SK-N-MC (cell line): Measurements from ENCODE around the gene PDE4D.
A peak's percentile ranks its signal among the peaks of the same experiment; 100 is the strongest.
"Not testable (repeated sequence)": the region's sequence is repeated elsewhere in the genome, so short reads cannot be mapped to it uniquely, and the experiment has no call there.

Experiments
- DNase-seq: peaks from one replicate; pipeline ENCODE4 v3.0.0-alpha.2; 2011; ENCODE audit warnings: low read depth, low spot score
- H3K27ac ChIP-seq: fragments of 200-600 bp; sonication (generic); 2 replicates; pipeline ENCODE4 v1.5.1; 2016; ENCODE audit warnings: mixed run types
- H3K36me3 ChIP-seq: fragments of 200-600 bp; sonication (generic); 2 replicates; pipeline ENCODE4 v1.6.1; 2017; ENCODE audit warnings: antibody characterized with exemption, low read length, mixed read lengths; ENCODE audit not compliant: insufficient read depth
- H3K4me3 ChIP-seq: fragments of 200-600 bp; sonication (generic); 2 replicates; pipeline ENCODE4 v1.5.1; 2016
- H3K9ac ChIP-seq: fragments of 200-600 bp; sonication (generic); 2 replicates; pipeline ENCODE4 v1.8.0; 2017; ENCODE audit warnings: mixed run types, mixed read lengths; ENCODE audit not compliant: insufficient read length
- H3K9me3 ChIP-seq: fragments of 200-600 bp; sonication (generic); 2 replicates; pipeline ENCODE4 v1.6.1; 2017; ENCODE audit warnings: low read depth, mild to moderate bottlenecking, antibody characterized with exemption, low read length, moderate library complexity, mixed read lengths
- EZH2 ChIP-seq: fragments of 200-600 bp; sonication (generic); IDR thresholded peaks from one replicate; pipeline ENCODE4 v1.6.1; 2017; ENCODE audit warnings: antibody characterized with exemption
- FOXP2 ChIP-seq: optimal IDR thresholded peaks from 2 replicates; pipeline ENCODE3; 2011; ENCODE audit warnings: mild to moderate bottlenecking, moderate library complexity; ENCODE audit not compliant: insufficient read depth; ENCODE audit errors: extremely low read length, control extremely low read depth
- POLR2AphosphoS5 ChIP-seq: IDR thresholded peaks from 2 replicates; pipeline ENCODE4 v1.6.1; 2012; ENCODE audit warnings: mild to moderate bottlenecking, low read depth, low read length, borderline replicate concordance

The PDE4D gene

DNA sequence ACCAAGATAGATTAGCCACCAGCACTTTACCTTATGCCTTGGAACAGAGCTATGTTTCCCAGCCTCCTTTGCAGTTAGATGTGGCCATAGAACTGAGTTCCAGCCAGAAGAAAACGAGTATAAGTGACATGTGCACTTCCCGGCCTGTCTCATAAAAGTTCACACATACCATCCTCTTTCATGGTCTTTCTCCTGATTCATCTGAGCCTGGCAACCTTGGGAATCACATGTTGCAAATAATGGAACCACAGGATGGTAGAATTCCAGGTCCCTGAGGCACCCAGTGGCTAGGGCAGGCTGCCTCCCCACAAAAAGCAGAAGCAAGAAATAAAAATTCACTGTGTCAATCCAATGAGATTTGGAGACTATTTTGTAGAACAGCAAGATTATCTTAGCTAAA is 128.1 kb downstream of the PDE4D start:
- Histone ChIP-seq H3K27ac (no peak overlapping the region), H3K36me3 (no peaks in the 10 kb centered on the region), H3K9me3 (no peaks in the 10 kb centered on the region), H3K4me3 (no peak overlapping the region), H3K9ac (no peak overlapping the region)
- no peak for TF ChIP-seq POLR2AphosphoS5
- no peak for TF ChIP-seq FOXP2
- no peak for TF ChIP-seq EZH2
- no peak for DNase-seq

DNA sequence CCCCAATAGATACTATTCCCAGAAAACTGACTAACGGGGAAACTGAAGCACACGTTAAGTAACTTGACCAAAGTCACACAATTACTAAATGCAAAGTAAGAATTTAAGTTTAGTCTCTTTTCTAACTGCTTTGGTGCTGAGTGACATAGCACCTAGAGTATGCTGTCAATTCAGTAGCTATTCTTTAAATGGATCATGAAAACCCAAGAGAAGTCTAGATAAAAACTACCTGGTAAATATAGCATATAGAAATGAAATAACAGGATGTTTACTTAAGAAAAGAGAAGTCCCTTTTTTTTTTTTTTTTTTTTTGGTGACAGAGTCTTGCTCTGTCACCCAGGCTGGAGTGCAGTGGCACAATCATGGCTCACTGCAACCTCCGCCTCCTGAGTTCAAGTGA is 129.2 kb downstream of the PDE4D start:
- TF ChIP-seq EZH2 = no peak
- TF ChIP-seq FOXP2 = no peak
- no peak for TF ChIP-seq POLR2AphosphoS5
- H3K9ac ChIP-seq = no peak overlapping the region
- no peak overlapping the region for H3K4me3 ChIP-seq
- no peak overlapping the region for H3K27ac ChIP-seq
- no peaks in the 10 kb centered on the region for H3K9me3 ChIP-seq
- DNase-seq = no peak
- no peaks in the 10 kb centered on the region for H3K36me3 ChIP-seq

DNA sequence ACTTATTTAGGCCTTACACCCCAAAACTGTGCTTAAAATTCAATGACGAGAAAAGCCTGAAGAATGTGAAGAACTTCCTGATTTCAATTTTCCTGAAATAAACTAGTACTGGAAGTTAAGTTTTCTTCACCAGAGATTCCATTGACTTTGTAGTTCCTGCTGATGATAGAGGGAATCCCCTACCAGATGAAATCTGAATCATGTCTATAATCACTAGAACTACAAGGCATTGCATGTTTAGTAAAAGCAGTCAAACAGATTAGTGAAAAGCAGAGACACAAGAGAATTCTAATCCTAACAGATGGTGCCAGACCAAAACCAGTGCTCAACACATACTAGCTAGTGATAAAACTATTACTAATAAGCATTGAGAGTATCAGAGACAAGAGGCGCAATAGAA is 130.0 kb downstream of the PDE4D start:
- Histone ChIP-seq H3K4me3 (no peak overlapping the region), H3K36me3 (no peaks in the 10 kb centered on the region), H3K9ac (no peak overlapping the region), H3K9me3 (no peaks in the 10 kb centered on the region), H3K27ac (peak overlapping the region; percentile 10; the same call in 1 of the 2 replicates)
- DNase-seq = no peak
- TF ChIP-seq FOXP2 = no peak
- no peak for TF ChIP-seq EZH2
- no peak for TF ChIP-seq POLR2AphosphoS5

DNA sequence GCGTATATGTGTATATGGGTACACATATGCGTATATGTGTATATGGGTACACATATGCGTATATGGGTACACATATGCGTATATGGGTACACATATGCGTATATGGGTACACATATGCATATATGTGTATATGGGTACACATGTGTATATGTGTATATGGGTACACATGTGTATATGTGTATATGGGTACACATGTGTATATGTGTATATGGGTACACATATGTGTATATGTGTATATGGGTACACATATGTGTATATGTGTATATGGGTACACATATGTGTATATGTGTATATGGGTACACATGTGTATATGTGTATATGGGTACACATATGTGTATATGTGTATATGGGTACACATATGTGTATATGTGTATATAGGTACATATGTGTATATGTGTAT is 131.3 kb downstream of the PDE4D start:
- H3K36me3 ChIP-seq, DNase-seq, H3K9ac ChIP-seq, H3K9me3 ChIP-seq, H3K27ac ChIP-seq, H3K4me3 ChIP-seq: not testable (repeated sequence)

DNA sequence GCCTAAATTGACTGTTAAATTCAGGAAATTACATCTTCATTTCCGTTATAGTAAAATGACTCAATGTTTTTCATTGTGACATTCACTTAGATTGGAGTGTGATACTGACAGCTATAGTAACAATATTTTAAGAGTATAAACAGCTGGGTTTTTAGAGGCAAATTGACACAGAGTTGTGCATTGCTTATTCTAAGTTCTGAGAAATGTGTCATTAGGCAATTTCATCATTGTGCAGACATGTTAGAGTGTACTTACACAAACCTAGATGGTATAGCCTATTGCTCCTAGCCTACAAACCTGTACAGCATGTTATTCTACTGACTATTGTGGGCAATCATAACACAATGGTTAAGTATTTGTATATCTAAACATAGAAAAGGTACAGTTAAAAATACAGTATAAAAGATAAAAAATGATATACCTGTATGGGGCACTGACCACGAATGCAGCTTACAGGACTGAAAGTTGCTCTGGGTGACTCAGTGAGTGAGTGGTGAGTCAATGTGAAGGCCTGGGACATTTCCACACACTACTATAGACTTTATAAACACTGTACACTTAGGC is 132.7 kb downstream of the PDE4D start:
- peak overlapping the region; percentile 72; the same call in 1 of the 2 replicates for H3K27ac ChIP-seq
- no peaks in the 10 kb centered on the region for H3K36me3 ChIP-seq
- no peak overlapping the region; the same call in 1 of the 2 replicates for H3K4me3 ChIP-seq
- no peak overlapping the region for H3K9ac ChIP-seq
- no peaks in the 10 kb centered on the region for H3K9me3 ChIP-seq
- peak; percentile 52 for DNase-seq
- TF ChIP-seq POLR2AphosphoS5 = peak; percentile 20; the same call in 1 of the 2 replicates
- TF ChIP-seq FOXP2 = no peak

DNA sequence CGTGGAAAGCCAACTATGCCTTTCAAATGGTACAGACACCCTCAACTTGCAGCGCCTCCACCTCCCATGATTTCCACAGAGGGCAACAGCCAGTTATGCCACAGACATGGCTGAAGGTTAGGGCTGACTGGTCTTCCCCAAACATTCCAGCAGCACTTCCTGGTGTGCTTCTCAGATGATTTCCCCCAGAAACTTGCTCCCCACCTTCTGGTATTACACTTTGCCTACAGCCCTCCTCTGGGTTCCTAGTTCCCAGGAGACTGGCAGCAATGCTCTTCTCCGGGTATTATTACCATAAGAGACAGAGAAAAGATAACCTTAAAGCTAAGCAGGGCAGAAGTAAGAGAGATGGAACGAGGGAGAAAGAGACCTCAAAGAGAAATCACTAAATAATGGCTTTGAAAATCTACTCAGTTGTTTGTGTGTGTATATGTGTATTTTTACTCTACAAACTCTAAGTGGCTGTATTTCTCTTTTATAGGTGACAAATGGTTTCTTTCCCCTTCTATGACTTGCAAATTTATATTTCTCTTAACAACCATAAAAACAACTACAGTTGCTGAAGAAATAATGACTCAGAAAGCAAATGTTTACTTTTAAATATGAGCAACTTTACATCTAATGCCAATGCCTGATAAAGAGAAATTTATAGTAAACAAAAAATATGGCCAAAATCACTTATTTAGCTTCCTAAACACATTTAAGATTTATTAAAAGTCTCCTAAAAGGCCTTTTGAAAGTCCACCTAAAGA is 133.8 kb downstream of the PDE4D start:
- H3K27ac ChIP-seq = peak overlapping the region; percentile 72
- TF ChIP-seq POLR2AphosphoS5 = no peak
- TF ChIP-seq FOXP2 = no peak
- TF ChIP-seq EZH2 = no peak
- no peaks in the 10 kb centered on the region for H3K9me3 ChIP-seq
- no peak for DNase-seq
- H3K36me3 ChIP-seq = no peaks in the 10 kb centered on the region
- H3K9ac ChIP-seq = no peak overlapping the region
- H3K4me3 ChIP-seq = peak overlapping the region; percentile 32

DNA sequence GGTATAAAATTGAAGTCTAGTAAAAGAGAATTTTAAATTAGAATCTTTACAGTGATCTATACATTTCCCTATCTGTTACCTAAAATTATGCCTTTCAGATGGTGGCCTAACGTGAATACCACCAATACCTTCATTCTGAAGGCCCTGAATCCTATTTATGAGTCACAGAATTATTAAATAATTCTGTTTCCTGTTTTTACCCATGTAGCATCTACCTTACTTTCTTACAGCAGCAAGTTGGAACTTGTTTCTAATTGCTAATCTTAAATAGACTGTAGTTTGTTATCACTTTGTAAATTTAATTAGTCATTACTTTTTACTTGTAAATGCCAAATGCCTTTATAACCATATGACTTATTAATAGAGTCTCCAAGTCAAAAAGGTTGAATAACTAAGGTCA is 135.0 kb downstream of the PDE4D start:
- H3K4me3 ChIP-seq = no peak overlapping the region
- DNase-seq = no peak
- peak overlapping the region; percentile 66; the same call in 1 of the 2 replicates for H3K27ac ChIP-seq
- TF ChIP-seq POLR2AphosphoS5 = no peak
- H3K9me3 ChIP-seq = no peaks in the 10 kb centered on the region
- no peaks in the 10 kb centered on the region for H3K36me3 ChIP-seq
- no peak overlapping the region for H3K9ac ChIP-seq

DNA sequence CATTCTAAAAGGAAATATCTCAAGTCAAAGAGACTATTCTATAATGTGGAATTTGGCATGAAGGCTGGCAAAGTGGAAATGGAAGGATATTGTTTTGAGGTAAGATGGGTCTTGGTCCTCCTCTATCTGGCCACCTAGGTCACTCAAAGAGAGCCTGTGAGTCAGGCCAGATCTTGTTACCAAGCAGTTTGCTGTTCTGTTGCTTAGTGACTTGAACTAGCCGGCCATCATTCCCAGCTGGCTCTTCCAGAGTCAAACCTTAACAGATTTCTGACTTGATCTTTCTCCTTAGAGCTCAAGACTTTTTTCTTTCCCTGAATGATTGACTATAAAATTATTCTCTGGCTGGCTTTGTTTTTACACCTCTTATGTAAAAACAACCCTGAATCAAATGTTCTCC is 136.1 kb downstream of the PDE4D start:
- H3K9me3 ChIP-seq = no peaks in the 10 kb centered on the region
- H3K27ac ChIP-seq = no peak overlapping the region
- no peaks in the 10 kb centered on the region for H3K36me3 ChIP-seq
- DNase-seq = no peak
- no peak overlapping the region for H3K9ac ChIP-seq
- TF ChIP-seq FOXP2 (no peak), POLR2AphosphoS5 (no peak), EZH2 (no peak)
- no peak overlapping the region for H3K4me3 ChIP-seq
